CD4-positive, alpha-beta memory T cell (primary cell): Measurements from ENCODE around the gene SLC25A25. TPM values are rescaled to one million over a fixed set of nuclear protein-coding genes. Genes with fewer than 3 reads are reported as not detected.

Source experiments
- CTCF ChIA-PET: fragments of 350-600 bp; sonication (Branson Sonifier 250); formaldehyde crosslinking; loops from one replicate; lab custom pipeline; 2021; ENCODE audit warnings: inconsistent platforms; ENCODE audit not compliant: partially characterized antibody; lab: Charles Lee
- POLR2A ChIA-PET: fragments of 350-600 bp; sonication (Branson Sonifier 250); formaldehyde crosslinking; loops from one replicate; lab custom pipeline; 2021; ENCODE audit not compliant: partially characterized antibody; lab: Charles Lee
- DNase-seq, 5 donors: peaks; one replicate each; pipeline versions ENCODE4 v3.0.0 to v3.0.0-alpha.2; 2020 to 2022; ENCODE audit warnings: mixed read lengths in 1 of 5
- H3K27ac ChIP-seq: one replicate; pipeline ENCODE4 v1.7.0; 2013; ENCODE audit warnings: low read depth, low read length
- H3K27me3 ChIP-seq: 2 replicates; pipeline ENCODE4 v1.7.0; 2013; ENCODE audit warnings: mild to moderate bottlenecking, low read length, moderate library complexity; ENCODE audit not compliant: insufficient read depth
- H3K36me3 ChIP-seq: 2 replicates; pipeline ENCODE4 v1.7.0; 2013; ENCODE audit warnings: mild to moderate bottlenecking, low read length, moderate library complexity; ENCODE audit not compliant: insufficient read depth
- H3K4me1 ChIP-seq: 2 replicates; pipeline ENCODE4 v1.7.0; 2013; ENCODE audit warnings: mild to moderate bottlenecking, low read length, moderate library complexity; ENCODE audit not compliant: insufficient read depth
- H3K4me3 ChIP-seq, 2 donors: one replicate each; pipeline ENCODE4 v1.7.0; 2013; ENCODE audit warnings: low read length in 2 of 2, mild to moderate bottlenecking in 1 of 2
- H3K9me3 ChIP-seq, 2 donors: one replicate each; pipeline ENCODE4 v1.7.0; 2013; ENCODE audit warnings: low read length in 2 of 2, control low read depth in 1 of 2; ENCODE audit not compliant: control insufficient read depth in 1 of 2
- H3K27ac Mint-ChIP-seq, 7 donors: one replicate each; pipeline ENCODE4 v1.8.0; 2020 to 2021; ENCODE audit warnings: mixed read lengths in 7 of 7, mild to moderate bottlenecking in 6 of 7, inconsistent platforms in 3 of 7, moderate library complexity in 3 of 7
- H3K27me3 Mint-ChIP-seq, 2 donors: one replicate each; pipeline ENCODE4 v1.8.0; 2020 to 2021; ENCODE audit warnings: mixed read lengths in 2 of 2
- H3K36me3 Mint-ChIP-seq, 2 donors: one replicate each; pipeline ENCODE4 v1.8.0; 2020 to 2021; ENCODE audit warnings: mixed read lengths in 2 of 2, inconsistent platforms in 1 of 2, mild to moderate bottlenecking in 1 of 2
- H3K4me1 Mint-ChIP-seq, 4 donors: one replicate each; pipeline ENCODE4 v1.8.0; 2020 to 2021; ENCODE audit warnings: mixed read lengths in 4 of 4, mild to moderate bottlenecking in 1 of 4
- H3K4me3 Mint-ChIP-seq, 8 donors: one replicate each; pipeline ENCODE4 v1.8.0; 2020 to 2021; ENCODE audit warnings: mixed read lengths in 8 of 8, mild to moderate bottlenecking in 7 of 8, moderate library complexity in 6 of 8, inconsistent platforms in 3 of 8
- H3K9me3 Mint-ChIP-seq, 8 donors: one replicate each; pipeline ENCODE4 v1.8.0; 2020 to 2021; ENCODE audit warnings: mixed read lengths in 8 of 8, mild to moderate bottlenecking in 5 of 8, inconsistent platforms in 3 of 8, moderate library complexity in 1 of 8
- intact Hi-C: fragments of 100-400 bp; cut with micrococcal nuclease; formaldehyde crosslinking; loops from one replicate; pipeline ENCODE4 v1.15.1; 2023
- polyA plus RNA-seq, 2 donors: library from polyadenylated mRNA; unstranded; fragments of 300-500 nt; fragmentation: Illumina TruSeq; gene quantifications; one replicate each; pipeline ENCODE4 v1.2.3, GENCODE V29; 2021
- total RNA-seq, 2 experiments: library from RNA; stranded (reverse); gene quantifications; one replicate each; pipeline ENCODE4 v1.2.3, GENCODE V29; 2021

Gene SLC25A25
- total and polyA plus RNA-seq, 4 experiments from 2014 or later, result 13.4 to 26.9 (median 19.8) TPM

DNA sequence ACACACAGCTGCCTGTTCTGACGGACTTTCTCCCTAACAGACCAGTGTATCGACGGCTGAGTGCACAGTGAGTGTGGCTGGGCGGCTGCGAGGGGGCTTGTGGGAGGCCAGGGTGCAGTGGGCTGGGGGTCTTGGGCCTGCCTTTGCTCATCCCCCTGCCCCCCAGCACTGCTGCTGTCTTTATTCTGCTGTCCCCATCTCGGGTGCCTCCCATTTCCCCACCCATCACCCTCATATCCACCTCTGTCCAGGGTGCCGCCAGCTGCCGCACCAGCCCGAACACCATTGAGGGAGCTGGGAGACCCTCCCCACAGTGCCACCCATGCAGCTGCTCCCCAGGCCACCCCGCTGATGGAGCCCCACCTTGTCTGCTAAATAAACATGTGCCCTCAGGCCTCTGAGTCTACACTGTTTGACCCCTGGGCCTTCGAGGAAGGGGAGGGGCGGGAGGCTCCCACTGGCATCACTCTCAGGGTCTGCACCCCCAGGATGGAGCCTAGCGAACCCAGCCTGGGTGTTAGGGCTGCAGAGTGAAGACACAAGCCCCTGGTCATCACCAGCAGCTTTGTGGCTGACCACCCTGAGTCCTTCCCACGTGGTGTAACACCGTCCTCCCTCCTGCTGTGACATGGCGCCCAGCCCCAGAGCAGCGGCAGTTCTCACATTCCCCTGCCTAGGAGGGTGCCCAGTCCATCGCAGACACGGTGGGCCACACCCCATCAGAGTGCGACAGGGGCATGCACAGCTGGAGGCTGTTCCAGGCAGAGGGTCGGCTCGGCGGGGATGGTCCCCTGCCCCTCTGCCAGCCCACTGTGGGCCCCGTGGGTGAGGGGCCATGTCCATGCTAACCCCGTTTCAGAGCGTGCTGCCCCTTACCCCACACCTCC lies 85.3 kb downstream of the SLC25A25 start:
- no peaks in the 10 kb centered on the region for H3K36me3 ChIP-seq
- H3K9me3 Mint-ChIP-seq, result no peaks in the 10 kb centered on the region
- no peak overlapping the region for H3K27ac Mint-ChIP-seq
- no peaks in the 10 kb centered on the region for H3K9me3 ChIP-seq
- POLR2A ChIA-PET, result no interaction called here
- no peak overlapping the region for H3K4me3 Mint-ChIP-seq
- no peak overlapping the region for H3K4me3 ChIP-seq
- CTCF ChIA-PET, result no interaction called here
- H3K4me1 ChIP-seq, result no peaks in the 10 kb centered on the region
- no peaks in the 10 kb centered on the region for H3K36me3 Mint-ChIP-seq
- DNase-seq, result no peak
- peaks cover 0 to 3% (median 0%) of the 10 kb centered on the region in 4 donors for H3K4me1 Mint-ChIP-seq
- H3K27me3 ChIP-seq, result no peaks in the 10 kb centered on the region
- no peak overlapping the region for H3K27ac ChIP-seq
- no peaks in the 10 kb centered on the region for H3K27me3 Mint-ChIP-seq
- intact Hi-C loops, result no loop called here

DNA sequence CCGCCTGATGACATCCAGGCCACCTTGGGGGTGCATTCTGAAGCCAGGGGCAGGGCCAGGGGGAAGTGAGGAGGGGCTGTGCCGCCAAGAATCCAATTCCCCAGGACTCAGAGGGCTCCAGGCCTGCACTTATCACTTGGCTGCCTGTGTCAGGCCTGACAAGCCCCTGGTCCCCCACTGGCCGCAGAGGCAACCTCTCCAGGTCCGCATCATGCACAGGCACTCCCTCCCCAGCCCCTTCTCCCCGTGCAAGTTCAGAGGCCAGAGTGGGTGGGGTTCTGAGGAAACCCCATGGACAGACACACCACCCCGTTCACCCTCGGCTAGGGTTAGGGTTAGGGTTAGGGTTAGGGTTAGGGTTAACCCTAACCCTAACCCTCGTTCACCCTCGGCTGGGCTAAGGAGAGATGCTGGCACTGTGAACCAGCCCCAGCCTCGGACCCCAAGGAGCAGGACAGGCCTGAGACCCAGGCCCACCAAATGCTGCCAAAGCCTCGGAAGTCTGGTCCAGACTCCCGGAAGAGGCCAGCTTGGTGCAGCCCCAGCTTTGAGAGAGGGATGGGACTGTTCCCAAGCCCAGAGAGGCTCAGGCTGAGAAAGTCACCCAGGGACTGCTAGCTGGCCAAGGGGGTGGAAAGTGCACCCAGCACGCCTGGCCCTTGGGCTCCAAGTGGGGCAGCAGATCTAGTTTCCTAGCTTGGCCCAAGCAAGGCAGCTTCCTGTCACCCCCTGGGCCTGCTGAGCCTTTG lies 86.1 kb downstream of the SLC25A25 start:
- Mint-ChIP-seq H3K4me3 (no peak overlapping the region), H3K4me1 (peaks cover 0 to 3% (median under 1%) of the 10 kb centered on the region in 4 donors), H3K36me3 (no peaks in the 10 kb centered on the region), H3K27me3 (no peaks in the 10 kb centered on the region), H3K9me3 (no peaks in the 10 kb centered on the region), H3K27ac (no peak overlapping the region)
- no peaks in the 10 kb centered on the region for H3K9me3 ChIP-seq
- no peaks in the 10 kb centered on the region for H3K4me1 ChIP-seq
- H3K27ac ChIP-seq, result no peak overlapping the region
- no peaks in the 10 kb centered on the region for H3K27me3 ChIP-seq
- POLR2A ChIA-PET, result no interaction called here
- DNase-seq, result no peak
- CTCF ChIA-PET, result no interaction called here
- no peaks in the 10 kb centered on the region for H3K36me3 ChIP-seq
- no peak overlapping the region for H3K4me3 ChIP-seq
- intact Hi-C loops, result no loop called here

DNA sequence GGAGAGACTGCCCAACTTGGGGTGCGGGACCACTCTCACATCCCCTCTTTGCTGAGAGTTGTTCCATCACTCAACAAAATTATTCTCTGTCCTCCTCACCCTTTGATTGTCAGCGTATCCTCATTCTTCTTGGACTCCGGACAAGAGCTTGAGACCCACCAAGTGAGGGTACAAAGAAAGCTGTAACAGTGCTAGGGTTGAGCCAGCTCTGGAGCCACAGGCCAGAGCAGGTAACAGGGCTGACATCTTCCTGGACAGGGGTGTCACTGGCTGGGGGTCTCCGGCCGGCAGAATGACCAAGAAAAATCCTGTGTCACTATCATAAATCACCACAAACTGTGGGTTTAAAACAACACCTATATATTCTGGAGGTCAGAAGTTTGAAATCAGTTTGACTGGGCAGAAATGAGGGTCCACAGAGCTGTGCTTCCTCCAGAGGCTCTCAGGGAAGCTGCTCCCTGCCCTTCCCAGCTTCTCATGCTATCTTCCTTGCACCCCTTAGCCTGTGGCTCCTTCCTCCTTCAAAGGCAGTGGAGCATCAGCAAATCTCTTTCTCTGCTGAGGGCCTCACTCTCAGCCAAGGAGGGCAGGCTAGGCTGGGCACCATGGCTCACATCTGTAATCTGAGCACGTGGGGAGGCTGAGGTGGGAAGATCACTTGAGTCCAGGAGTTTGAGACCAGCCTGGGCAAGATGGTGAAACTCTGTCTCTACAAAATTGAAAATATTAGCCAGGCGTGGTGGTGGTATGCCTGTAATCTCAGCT lies 87.9 kb downstream of the SLC25A25 start:
- H3K4me3 ChIP-seq, result no peak overlapping the region
- intact Hi-C loops, result no loop called here
- POLR2A ChIA-PET, result interaction anchor here (0.7 kb wide), 2 partner anchors 9 to 153 kb away, joined by 3 to 4 read pairs; no protein-coding TSS in a partner anchor
- Mint-ChIP-seq H3K27me3 (no peaks in the 10 kb centered on the region), H3K4me1 (peaks cover 3 to 10% (median 7%) of the 10 kb centered on the region in 4 donors), H3K4me3 (no peak overlapping the region), H3K9me3 (no peaks in the 10 kb centered on the region), H3K36me3 (peaks cover 0 to 2% of the 10 kb centered on the region in 2 donors), H3K27ac (peak overlapping the region in 3 of 7 donors; percentile 37 to 52 (median 40))
- DNase-seq, result no peak
- CTCF ChIA-PET, result no interaction called here
- H3K4me1 ChIP-seq, result peaks cover 9% of the 10 kb centered on the region
- no peaks in the 10 kb centered on the region for H3K36me3 ChIP-seq
- H3K27ac ChIP-seq, result no peak overlapping the region
- H3K9me3 ChIP-seq, result no peaks in the 10 kb centered on the region
- H3K27me3 ChIP-seq, result no peaks in the 10 kb centered on the region

Other genes with a start within 250 kb of the SLC25A25 start
- 10 to 100 TPM; 13.7 to 13.8 TPM for gene ENG, start 213.6 kb upstream of the SLC25A25 start, total RNA-seq
- gene ENG, start 213.6 kb upstream of the SLC25A25 start, polyA plus RNA-seq, result 1 to 10 TPM; 2.0 to 4.2 TPM
- 10 to 100 TPM; 58.1 to 62.7 TPM for gene AK1, start 190.6 kb upstream of the SLC25A25 start, total RNA-seq
- gene AK1, start 190.6 kb upstream of the SLC25A25 start, polyA plus RNA-seq, result under 1 TPM in 1 of 2 donors, not detected in 1; 0.53 TPM
- gene ST6GALNAC6, start 168.6 kb upstream of the SLC25A25 start, total RNA-seq, result 100 to 1,000 TPM; 125 to 127 TPM
- gene ST6GALNAC6, start 168.6 kb upstream of the SLC25A25 start, polyA plus RNA-seq, result 10 to 100 TPM; 45.2 to 45.6 TPM
- 10 to 100 TPM; 35.7 to 38.1 TPM for gene ST6GALNAC4, start 151.2 kb upstream of the SLC25A25 start, total RNA-seq
- gene ST6GALNAC4, start 151.2 kb upstream of the SLC25A25 start, polyA plus RNA-seq, result 10 to 100 TPM; 10.2 to 18.5 TPM
- gene PIP5KL1, start 137.5 kb upstream of the SLC25A25 start, total RNA-seq, result 1 to 10 TPM in 1 of 2 experiments, under 1 TPM in 1; 0.72 to 1.8 TPM
- under 1 TPM; 0.26 to 0.79 TPM for gene PIP5KL1, start 137.5 kb upstream of the SLC25A25 start, polyA plus RNA-seq
- gene DPM2, start 130.4 kb upstream of the SLC25A25 start, total RNA-seq, result 10 to 100 TPM; 37.0 to 39.7 TPM
- 10 to 100 TPM; 41.0 to 43.1 TPM for gene DPM2, start 130.4 kb upstream of the SLC25A25 start, polyA plus RNA-seq
- gene EEIG1, start 87.2 kb upstream of the SLC25A25 start, total RNA-seq, result 100 to 1,000 TPM; 516 to 550 TPM
- gene EEIG1, start 87.2 kb upstream of the SLC25A25 start, polyA plus RNA-seq, result 100 to 1,000 TPM in 1 of 2 donors, 10 to 100 TPM in 1; 95.4 to 205 TPM
- gene NAIF1, start 912 bp upstream of the SLC25A25 start, total RNA-seq, result 10 to 100 TPM; 13.3 to 13.8 TPM
- gene NAIF1, start 912 bp upstream of the SLC25A25 start, polyA plus RNA-seq, result 10 to 100 TPM; 11.3 to 15.2 TPM
- gene PTGES2, start 59.5 kb downstream of the SLC25A25 start, total RNA-seq, result 10 to 100 TPM; 51.8 to 57.9 TPM
- gene PTGES2, start 59.5 kb downstream of the SLC25A25 start, polyA plus RNA-seq, result 10 to 100 TPM; 47.5 to 48.8 TPM
- gene LCN2, start 81.2 kb downstream of the SLC25A25 start, total RNA-seq, result not detected
- not detected for gene LCN2, start 81.2 kb downstream of the SLC25A25 start, polyA plus RNA-seq
- gene BBLN, start 92.0 kb downstream of the SLC25A25 start, total RNA-seq, result 10 to 100 TPM; 47.8 to 50.5 TPM
- 100 to 1,000 TPM; 110 to 136 TPM for gene BBLN, start 92.0 kb downstream of the SLC25A25 start, polyA plus RNA-seq
- 100 to 1,000 TPM; 156 to 165 TPM for gene CIZ1, start 123.3 kb downstream of the SLC25A25 start, total RNA-seq
- gene CIZ1, start 123.3 kb downstream of the SLC25A25 start, polyA plus RNA-seq, result 10 to 100 TPM in 1 of 2 donors, 1 to 10 TPM in 1; 3.1 to 38.9 TPM
- gene DNM1, start 135.1 kb downstream of the SLC25A25 start, total RNA-seq, result 1 to 10 TPM; 1.4 to 2.2 TPM
- not detected for gene DNM1, start 135.1 kb downstream of the SLC25A25 start, polyA plus RNA-seq
- 10 to 100 TPM; 76.4 to 82.4 TPM for gene GOLGA2, start 207.8 kb downstream of the SLC25A25 start, total RNA-seq
- 10 to 100 TPM in 1 of 2 donors, 1 to 10 TPM in 1; 1.4 to 10.5 TPM for gene GOLGA2, start 207.8 kb downstream of the SLC25A25 start, polyA plus RNA-seq
- gene SWI5, start 208.0 kb downstream of the SLC25A25 start, total RNA-seq, result 10 to 100 TPM; 11.5 to 14.9 TPM
- 10 to 100 TPM; 25.5 to 30.7 TPM for gene SWI5, start 208.0 kb downstream of the SLC25A25 start, polyA plus RNA-seq